Neural cell (in vitro differentiated cells): ENCODE data around the gene KDM4C.

ENCODE experiments used
- CTCF ChIP-seq: fragments of 450-650 bp; IDR thresholded peaks from 2 replicates; pipeline ENCODE4 v1.5.1; 2014; ENCODE audit warnings: antibody characterized with exemption, mild to moderate bottlenecking, moderate library complexity; ENCODE audit not compliant: poor library complexity, severe bottlenecking
- EP300 ChIP-seq: fragments of 450-650 bp; conservative IDR thresholded peaks from 2 replicates; pipeline ENCODE4 v1.6.1; 2014; ENCODE audit warnings: antibody characterized with exemption, mild to moderate bottlenecking, moderate library complexity; ENCODE audit not compliant: poor library complexity, severe bottlenecking
- EZH2 ChIP-seq: fragments of 200-600, 300-800 bp; shearing (Covaris generic), sonication (generic); IDR thresholded peaks from 2 replicates; pipeline ENCODE4 v1.6.1; 2014; ENCODE audit warnings: antibody characterized with exemption, low read length, borderline replicate concordance, mild to moderate bottlenecking; ENCODE audit not compliant: insufficient read depth, poor library complexity, severe bottlenecking
- MXI1 ChIP-seq: fragments of 450-650 bp; conservative IDR thresholded peaks from 2 replicates; pipeline ENCODE4 v1.6.1; 2014; ENCODE audit warnings: antibody characterized with exemption, mild to moderate bottlenecking; ENCODE audit not compliant: poor library complexity, severe bottlenecking
- POLR2AphosphoS5 ChIP-seq: IDR thresholded peaks from 2 replicates; pipeline ENCODE4 v1.6.1; 2012
- RAD21 ChIP-seq: fragments of 450-650 bp; conservative IDR thresholded peaks from 2 replicates; pipeline ENCODE4 v1.6.1; 2014; ENCODE audit warnings: antibody characterized with exemption, mild to moderate bottlenecking, moderate library complexity
- SMC3 ChIP-seq: fragments of 450-650 bp; conservative IDR thresholded peaks from 2 replicates; pipeline ENCODE4 v1.6.1; 2014; ENCODE audit warnings: antibody characterized with exemption, mild to moderate bottlenecking, moderate library complexity; ENCODE audit not compliant: poor library complexity
- TAF1 ChIP-seq: IDR thresholded peaks from 2 replicates; pipeline ENCODE4 v1.6.1; 2012; ENCODE audit warnings: low read depth

- TF ChIP-seq POLR2AphosphoS5 (no peak), SMC3 (no peak), EZH2 (no peak), TAF1 (no peak), CTCF (no peak), EP300 (no peak), RAD21 (no peak), MXI1 (no peak)
Measured at GRCh38 chr9:7103367-7103766, 345.6 kb downstream of the KDM4C start.
